GM21576 (cell line): Measurements from ENCODE around the gene ATP11A.
A peak's percentile ranks its signal among the peaks of the same experiment; 100 is the strongest.

Source experiments
- ATAC-seq: cut with Tn5 transposase; IDR thresholded peaks from one replicate; pipeline ENCODE4 v1.9.1; 2021; ENCODE audit warnings: mild to moderate bottlenecking, moderate library complexity; ENCODE audit not compliant: unreplicated experiment

The ATP11A gene

DNA sequence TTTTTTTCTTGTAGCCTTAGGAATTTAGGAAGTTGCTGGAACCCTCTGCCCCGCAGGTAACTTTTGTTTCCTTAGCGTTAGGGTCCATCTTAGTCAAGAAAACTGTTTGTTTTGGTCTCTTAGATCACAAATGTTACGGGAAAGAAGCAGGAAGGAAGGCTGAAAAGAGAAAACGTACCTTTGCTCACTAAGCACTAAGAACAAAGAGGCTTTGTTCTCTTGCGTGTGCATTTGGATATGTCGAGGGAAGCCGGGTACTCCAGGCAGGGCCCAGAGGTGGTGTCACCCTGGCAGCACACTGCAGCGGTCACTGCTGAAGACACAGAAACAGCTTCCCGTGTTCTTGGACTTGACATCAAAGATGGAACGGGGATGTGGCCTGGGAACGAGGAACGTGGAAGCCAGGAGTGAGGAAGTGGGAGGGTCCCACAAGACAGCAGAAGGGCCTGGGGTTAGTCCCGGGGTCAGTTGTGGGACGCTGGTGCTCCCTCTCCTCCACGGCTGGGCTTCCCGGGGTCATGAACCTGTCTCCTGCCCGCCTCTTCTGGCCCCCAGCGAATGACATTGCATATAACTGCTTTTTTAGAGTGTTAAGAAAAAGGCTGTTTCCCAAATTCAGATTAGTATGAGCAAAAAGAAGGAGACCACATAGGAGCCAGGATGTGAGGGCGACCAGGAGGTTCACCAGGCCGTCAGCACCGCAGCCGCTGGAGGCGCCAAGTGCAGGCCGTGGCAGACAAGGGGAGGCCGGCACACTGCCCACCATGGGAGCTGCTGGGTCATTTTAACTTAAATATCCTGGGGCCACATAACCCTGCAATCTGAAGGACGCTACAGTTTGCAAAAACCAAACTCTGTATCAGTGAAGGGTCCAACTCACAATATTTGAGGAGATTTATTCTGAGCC lies 31.6 kb downstream of the ATP11A start:
- no peak for ATAC-seq

DNA sequence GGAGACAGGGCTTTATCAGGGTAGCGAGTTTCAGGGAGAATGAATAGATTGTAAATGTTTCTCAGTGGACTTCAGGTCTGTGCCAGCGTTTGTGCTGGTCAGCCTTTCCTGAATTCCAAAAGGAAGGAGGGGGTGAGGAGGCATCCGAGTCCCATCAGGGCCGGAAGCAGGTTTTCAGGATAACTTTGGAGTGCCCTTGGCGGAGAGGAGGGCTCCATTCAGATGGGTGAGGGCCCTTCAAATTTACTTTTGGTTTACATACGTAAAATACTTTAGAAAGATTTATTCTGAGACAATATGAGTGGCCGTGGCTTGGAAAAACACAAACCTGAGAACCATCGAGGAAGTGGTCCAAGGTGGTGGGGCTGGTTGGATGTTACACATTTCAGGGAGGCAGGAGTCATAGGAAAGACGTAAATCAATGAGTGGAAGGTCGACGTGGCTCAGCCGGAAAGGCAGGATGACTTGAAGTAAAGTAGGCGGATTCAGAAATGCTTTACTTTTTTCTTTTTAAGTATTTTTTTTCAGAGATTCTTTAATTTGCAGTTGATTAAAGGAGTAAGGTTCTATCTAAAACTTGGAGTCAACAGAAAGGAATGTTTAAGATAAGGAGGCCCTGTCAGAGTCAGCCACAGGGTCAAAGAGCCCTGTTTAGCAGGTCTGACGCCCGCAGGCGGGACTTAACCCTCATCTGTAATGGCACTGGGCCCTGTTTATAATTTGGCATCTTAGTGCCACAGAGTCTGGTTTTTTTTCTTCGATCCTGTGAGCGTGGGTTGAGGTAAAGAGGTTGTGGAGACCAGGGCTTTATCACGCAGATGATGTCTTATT lies 32.8 kb downstream of the ATP11A start:
- ATAC-seq: no peak

DNA sequence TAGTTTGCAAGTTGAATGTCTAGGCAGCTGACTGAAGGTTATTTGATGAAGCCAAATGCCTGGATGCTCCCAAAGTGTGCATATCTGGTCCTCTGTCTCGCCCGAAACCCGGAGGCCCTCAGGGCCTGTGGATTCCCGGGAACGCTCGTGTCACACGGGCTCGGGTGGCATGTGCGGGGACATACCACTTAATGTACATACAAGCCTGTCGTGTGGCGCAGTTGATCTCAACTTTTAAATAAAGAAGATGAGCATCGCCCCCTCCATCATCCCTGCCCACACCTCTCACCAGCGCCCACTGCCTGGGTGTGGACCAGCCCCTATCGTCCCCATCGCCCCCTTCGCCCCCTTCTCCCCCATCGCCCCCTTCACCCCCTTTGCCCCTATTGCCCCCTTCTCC lies 33.9 kb downstream of the ATP11A start:
- ATAC-seq: no peak

GRCh38 chr13:112724788-112725345 lies 35.0 kb downstream of the ATP11A start:
- no peak for ATAC-seq

DNA sequence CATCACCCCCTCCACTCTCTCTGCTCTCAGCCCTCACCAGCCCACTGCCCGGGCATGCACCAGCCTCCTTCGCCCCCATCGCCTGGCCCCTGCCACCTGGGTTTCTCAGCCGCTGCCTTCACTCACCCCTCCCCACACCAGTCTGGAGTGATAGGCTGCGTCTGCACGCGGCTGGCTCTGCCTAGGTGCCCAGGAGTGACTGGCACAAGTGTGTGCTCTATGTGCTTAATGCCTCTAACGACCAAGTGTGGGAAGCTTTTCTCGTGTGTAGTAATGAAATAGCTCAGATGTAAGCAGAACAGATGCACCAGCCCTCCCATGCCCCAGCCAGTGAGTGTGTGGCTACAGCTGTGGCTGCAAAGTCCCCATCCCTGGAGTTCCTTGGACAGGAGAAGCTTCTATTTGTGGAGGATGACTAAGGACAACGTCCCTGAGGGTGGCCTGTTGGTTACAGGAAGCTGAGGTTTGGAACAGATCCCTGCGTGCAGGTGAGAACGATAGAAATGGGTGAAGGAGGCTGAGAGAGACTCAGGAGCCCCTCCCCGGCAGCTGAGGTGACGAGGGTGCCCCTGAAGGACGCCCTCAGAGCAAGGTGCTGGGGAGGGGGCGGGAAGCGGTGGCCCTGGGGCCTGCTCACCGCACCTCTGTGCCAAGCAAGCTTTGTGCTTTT lies 35.6 kb downstream of the ATP11A start:
- peak; percentile 44 for ATAC-seq

DNA sequence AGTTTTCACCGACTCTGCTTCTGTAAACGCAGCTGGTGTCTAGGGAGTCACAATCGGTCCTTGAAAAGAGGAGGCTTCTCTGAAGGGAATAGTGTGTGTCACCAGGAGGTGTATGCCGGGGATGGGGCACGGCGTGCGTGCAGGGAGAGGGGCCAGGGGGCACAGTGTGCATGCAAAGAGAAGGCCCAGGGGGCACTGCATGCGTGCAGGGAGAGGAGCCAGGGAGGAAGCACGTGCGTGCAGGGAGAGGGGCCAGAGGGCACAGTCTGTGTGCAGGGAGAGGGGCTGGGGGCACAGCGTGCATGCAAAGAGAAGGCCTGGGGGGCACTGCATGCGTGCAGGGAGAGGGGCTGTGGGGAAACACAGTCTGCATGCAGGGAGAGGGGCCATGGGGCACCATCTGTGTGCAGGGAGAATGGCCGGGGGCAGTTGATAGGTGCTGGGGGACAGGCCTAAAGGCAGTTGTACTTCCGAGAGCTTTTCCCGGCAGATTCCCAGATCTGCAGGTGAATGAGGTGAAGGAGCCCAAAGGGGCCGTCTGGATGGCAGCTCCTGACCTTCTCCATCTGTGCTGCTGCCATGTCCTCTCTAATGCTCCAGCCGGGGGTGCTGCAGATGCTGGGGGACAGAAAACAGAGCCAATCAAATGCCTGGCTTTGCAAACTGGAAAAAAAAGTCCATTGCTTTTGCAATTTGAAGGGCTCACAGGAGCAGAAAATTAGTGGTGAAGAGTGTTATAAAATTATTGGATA lies 36.4 kb downstream of the ATP11A start:
- ATAC-seq: no peak

- no peak for ATAC-seq
Observed at GRCh38 chr13:112727581-112727980, 37.7 kb downstream of the ATP11A start.

DNA sequence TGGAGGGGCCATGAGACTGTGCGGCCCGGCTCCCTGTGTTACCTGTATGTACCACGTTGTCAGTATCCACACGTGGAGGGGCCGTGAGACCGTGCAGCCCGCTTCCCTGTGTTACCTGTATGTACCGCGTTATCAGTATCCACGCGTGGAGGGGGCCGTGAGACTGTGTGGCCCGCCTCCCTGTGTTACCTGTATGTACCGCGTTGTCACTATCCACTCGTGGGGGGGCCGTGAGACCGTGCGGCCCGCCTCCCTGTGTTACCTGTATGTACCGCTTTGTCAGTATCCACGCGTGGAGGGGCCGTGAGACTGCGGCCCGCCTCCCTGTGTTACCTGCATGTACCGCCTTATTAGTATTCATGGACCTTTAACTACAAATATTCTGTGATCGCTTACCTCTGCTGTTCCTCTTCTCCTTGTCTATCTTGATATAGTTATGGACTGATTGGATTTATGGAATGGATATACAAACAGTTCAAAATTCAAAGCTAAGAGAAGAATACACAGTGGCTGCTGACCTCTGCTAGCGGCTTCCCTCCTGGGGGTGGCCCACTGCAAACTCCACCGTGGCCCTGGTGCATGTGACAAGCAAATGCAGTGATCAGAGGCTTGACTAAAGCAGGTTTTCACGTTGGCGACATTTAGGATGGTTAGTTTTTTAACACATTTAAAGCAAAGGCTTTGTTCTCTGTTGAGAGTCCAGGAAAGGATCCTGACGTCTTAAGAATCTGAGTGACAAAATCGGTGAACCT lies 38.7 kb downstream of the ATP11A start:
- no peak for ATAC-seq

DNA sequence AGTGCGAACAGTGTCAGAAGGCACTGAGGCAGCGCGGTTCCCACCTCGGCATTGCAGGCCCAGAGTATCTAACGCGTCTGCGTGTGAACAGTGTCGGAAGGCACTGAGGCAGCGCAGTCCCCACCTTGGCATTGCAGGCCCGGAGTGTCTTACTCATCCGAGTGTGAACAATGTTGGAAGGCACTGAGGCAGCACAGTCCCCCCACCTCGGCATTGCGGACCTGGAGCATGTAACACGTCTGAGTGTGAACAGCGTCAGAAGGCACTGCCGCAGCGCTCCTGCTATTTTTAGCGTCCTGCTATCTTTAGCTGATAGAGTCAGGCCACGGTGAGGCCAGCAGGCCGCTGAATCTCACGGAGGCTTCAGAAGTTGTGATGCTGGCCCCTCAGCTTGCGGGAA lies 39.6 kb downstream of the ATP11A start:
- ATAC-seq: no peak

DNA sequence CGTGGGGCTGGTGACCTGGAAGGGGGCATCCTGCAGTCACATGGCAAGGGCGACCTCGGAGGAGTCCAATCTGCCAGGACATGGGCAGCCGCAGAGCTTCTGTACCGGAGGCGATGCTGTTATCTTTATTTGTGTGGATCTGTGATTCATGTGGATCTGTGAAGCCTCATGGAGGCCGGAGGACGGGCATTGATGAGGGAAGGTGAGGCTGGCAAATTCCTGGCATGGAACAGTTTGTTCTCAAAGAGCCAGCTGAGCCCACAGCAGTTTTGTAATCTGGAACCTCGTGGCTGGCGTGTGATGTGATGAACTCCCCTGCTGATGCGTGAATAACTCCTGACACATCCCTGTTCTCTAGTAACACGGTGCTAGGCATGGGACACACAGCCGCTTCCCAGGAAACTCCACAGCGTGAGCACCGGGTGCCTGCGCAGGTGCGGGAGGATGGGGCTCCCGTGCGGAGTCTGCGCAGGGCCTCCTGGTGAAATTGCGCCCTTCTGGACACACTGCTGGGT lies 40.4 kb downstream of the ATP11A start:
- ATAC-seq: no peak

- no peak for ATAC-seq
Observed at GRCh38 chr13:112731667-112732616, 42.1 kb downstream of the ATP11A start.

GRCh38 chr13:112732679-112733078 lies 42.8 kb downstream of the ATP11A start:
- ATAC-seq: no peak

GRCh38 chr13:112733112-112733511 lies 43.3 kb downstream of the ATP11A start:
- ATAC-seq: no peak

GRCh38 chr13:112733661-112734379 lies 44.0 kb downstream of the ATP11A start:
- no peak for ATAC-seq

GRCh38 chr13:112734696-112735547 lies 45.1 kb downstream of the ATP11A start:
- no peak for ATAC-seq

DNA sequence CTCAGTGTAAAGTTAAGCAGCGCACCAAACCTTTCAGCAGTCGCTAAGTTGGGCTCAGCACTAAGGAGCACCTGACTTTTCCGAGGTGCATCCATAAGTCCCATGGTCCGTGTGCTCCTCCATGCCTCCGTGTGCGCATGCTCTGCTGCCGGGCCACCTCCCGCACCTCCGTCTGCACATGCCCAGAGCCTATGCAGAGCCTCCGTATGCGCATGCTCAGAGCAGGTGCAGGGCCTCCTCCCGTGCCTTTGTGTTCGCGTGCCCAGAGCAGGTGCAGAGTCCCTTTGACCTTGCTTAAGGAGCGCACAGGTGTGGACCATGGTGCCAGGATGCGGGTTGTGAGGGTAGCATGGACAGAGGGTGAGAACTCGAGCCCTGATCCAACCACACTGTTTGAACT lies 46.0 kb downstream of the ATP11A start:
- ATAC-seq: no peak

GRCh38 chr13:112737294-112737693 lies 47.5 kb downstream of the ATP11A start:
- ATAC-seq: no peak
